Neural cell (in vitro differentiated cells): ENCODE results near the gene KRT74. TPM values are rescaled to one million over a fixed set of nuclear protein-coding genes. Genes with fewer than 3 reads are reported as not detected.

Source experiments
- H2AFZ ChIP-seq: fragments of 200-600, 300-800 bp; sonication (generic), shearing (Covaris generic); 2 replicates; pipeline ENCODE4 v1.6.0; 2014; ENCODE audit warnings: low read depth, mild to moderate bottlenecking, antibody characterized with exemption, low read length, moderate library complexity
- H3F3A ChIP-seq: fragments of 200-600 bp; shearing (Covaris generic); 2 replicates; pipeline ENCODE4 v1.6.1; 2016; ENCODE audit warnings: mild to moderate bottlenecking, moderate library complexity, mixed read lengths, antibody characterized with exemption, low read length; ENCODE audit not compliant: insufficient read depth, poor library complexity, severe bottlenecking
- H3K27ac ChIP-seq: fragments of 200-600, 300-800 bp; sonication (generic), shearing (Covaris generic); 2 replicates; pipeline ENCODE4 v1.5.1; 2014; ENCODE audit warnings: mild to moderate bottlenecking, low read length, moderate library complexity
- H3K27me3 ChIP-seq: fragments of 300-800, 200-600 bp; sonication (generic), shearing (Covaris generic); 2 replicates; pipeline ENCODE4 v1.6.0; 2014; ENCODE audit warnings: mild to moderate bottlenecking, low read depth, low read length, moderate library complexity; ENCODE audit not compliant: insufficient read depth
- H3K36me3 ChIP-seq: fragments of 300-800, 200-600 bp; sonication (generic), shearing (Covaris generic); 2 replicates; pipeline ENCODE4 v1.5.1; 2014; ENCODE audit warnings: mild to moderate bottlenecking, antibody characterized with exemption, low read length, moderate library complexity; ENCODE audit not compliant: insufficient read depth
- H3K4me2 ChIP-seq: fragments of 300-800, 200-600 bp; sonication (generic), shearing (Covaris generic); 2 replicates; pipeline ENCODE4 v1.6.0; 2014; ENCODE audit warnings: mild to moderate bottlenecking, low read length
- H3K4me3 ChIP-seq: fragments of 300-800, 200-600 bp; sonication (generic), shearing (Covaris generic); 2 replicates; pipeline ENCODE4 v1.5.1; 2014; ENCODE audit warnings: mild to moderate bottlenecking, low read length, moderate library complexity
- H3K79me2 ChIP-seq: fragments of 200-600 bp; shearing (Covaris generic); replicated peaks from 2 replicates; pipeline ENCODE4 v1.6.0; 2014; ENCODE audit warnings: mild to moderate bottlenecking, low read length, moderate library complexity; ENCODE audit not compliant: insufficient read depth
- H3K9ac ChIP-seq: fragments of 300-800, 200-600 bp; sonication (generic), shearing (Covaris generic); 2 replicates; pipeline ENCODE4 v1.6.1; 2016; ENCODE audit warnings: mild to moderate bottlenecking, low read length, mixed read lengths
- H3K9me2 ChIP-seq: fragments of 200-600 bp; shearing (Covaris generic); 2 replicates; pipeline ENCODE4 v1.6.1; 2016; ENCODE audit warnings: mild to moderate bottlenecking, low read length, mixed read lengths; ENCODE audit not compliant: insufficient read depth
- H3K9me3 ChIP-seq: fragments of 200-600, 300-800 bp; sonication (generic), shearing (Covaris generic); 2 replicates; pipeline ENCODE4 v1.6.1; 2016; ENCODE audit warnings: mild to moderate bottlenecking, mixed run types, low read length, moderate library complexity, mixed read lengths
- H4K20me1 ChIP-seq: fragments of 200-600 bp; shearing (Covaris generic); 2 replicates; pipeline ENCODE4 v1.6.1; 2016; ENCODE audit warnings: mild to moderate bottlenecking, mixed run types; ENCODE audit not compliant: insufficient read depth
- CTCF ChIP-seq: fragments of 450-650 bp; IDR thresholded peaks from 2 replicates; pipeline ENCODE4 v1.5.1; 2014; ENCODE audit warnings: antibody characterized with exemption, mild to moderate bottlenecking, moderate library complexity; ENCODE audit not compliant: poor library complexity, severe bottlenecking
- EP300 ChIP-seq: fragments of 450-650 bp; conservative IDR thresholded peaks from 2 replicates; pipeline ENCODE4 v1.6.1; 2014; ENCODE audit warnings: antibody characterized with exemption, mild to moderate bottlenecking, moderate library complexity; ENCODE audit not compliant: poor library complexity, severe bottlenecking
- EZH2 ChIP-seq: fragments of 200-600, 300-800 bp; shearing (Covaris generic), sonication (generic); IDR thresholded peaks from 2 replicates; pipeline ENCODE4 v1.6.1; 2014; ENCODE audit warnings: antibody characterized with exemption, low read length, borderline replicate concordance, mild to moderate bottlenecking; ENCODE audit not compliant: insufficient read depth, poor library complexity, severe bottlenecking
- MXI1 ChIP-seq: fragments of 450-650 bp; conservative IDR thresholded peaks from 2 replicates; pipeline ENCODE4 v1.6.1; 2014; ENCODE audit warnings: antibody characterized with exemption, mild to moderate bottlenecking; ENCODE audit not compliant: poor library complexity, severe bottlenecking
- POLR2AphosphoS5 ChIP-seq: IDR thresholded peaks from 2 replicates; pipeline ENCODE4 v1.6.1; 2012
- RAD21 ChIP-seq: fragments of 450-650 bp; conservative IDR thresholded peaks from 2 replicates; pipeline ENCODE4 v1.6.1; 2014; ENCODE audit warnings: antibody characterized with exemption, mild to moderate bottlenecking, moderate library complexity
- REST ChIP-seq: IDR thresholded peaks from 2 replicates; pipeline ENCODE4 v1.6.1; 2012; ENCODE audit warnings: borderline replicate concordance
- SMC3 ChIP-seq: fragments of 450-650 bp; conservative IDR thresholded peaks from 2 replicates; pipeline ENCODE4 v1.6.1; 2014; ENCODE audit warnings: antibody characterized with exemption, mild to moderate bottlenecking, moderate library complexity; ENCODE audit not compliant: poor library complexity
- TAF1 ChIP-seq: IDR thresholded peaks from 2 replicates; pipeline ENCODE4 v1.6.1; 2012; ENCODE audit warnings: low read depth
- polyA plus RNA-seq: library from polyadenylated mRNA; depleted of rRNA; stranded (reverse); fragments of >200 nt; gene quantifications from 2 replicates; pipeline ENCODE4 v1.2.3, GENCODE V29; 2014

KRT74 gene
- polyA plus RNA-seq, 1 donor from 2014 or later = not detected

GRCh38 chr12:52542157-52542556 is 31.5 kb downstream of the KRT74 start:
- H3K4me2 ChIP-seq = no peak overlapping the region
- no peaks in the 10 kb centered on the region for H3F3A ChIP-seq
- H3K27ac ChIP-seq = no peak overlapping the region
- no peaks in the 10 kb centered on the region for H3K36me3 ChIP-seq
- H3K79me2 ChIP-seq = no peaks in the 10 kb centered on the region
- no peaks in the 10 kb centered on the region for H4K20me1 ChIP-seq
- no peaks in the 10 kb centered on the region for H3K9me3 ChIP-seq
- no peak overlapping the region for H3K9ac ChIP-seq
- H2AFZ ChIP-seq = no peak overlapping the region
- TF ChIP-seq TAF1 (no peak), MXI1 (no peak), CTCF (no peak), POLR2AphosphoS5 (no peak), SMC3 (no peak), EZH2 (no peak), RAD21 (no peak), REST (no peak), EP300 (no peak)
- H3K27me3 ChIP-seq = no peaks in the 10 kb centered on the region
- H3K4me3 ChIP-seq = no peak overlapping the region
- H3K9me2 ChIP-seq = no peaks in the 10 kb centered on the region

- Histone ChIP-seq H3K27ac (no peak overlapping the region), H3K9me3 (no peaks in the 10 kb centered on the region), H3K4me2 (no peak overlapping the region), H3K79me2 (no peaks in the 10 kb centered on the region), H3F3A (no peaks in the 10 kb centered on the region), H3K27me3 (no peaks in the 10 kb centered on the region), H2AFZ (no peak overlapping the region), H3K4me3 (no peak overlapping the region), H3K36me3 (no peaks in the 10 kb centered on the region), H3K9me2 (no peaks in the 10 kb centered on the region), H3K9ac (no peak overlapping the region), H4K20me1 (no peaks in the 10 kb centered on the region)
- no peak for TF ChIP-seq EP300
- TF ChIP-seq MXI1 = no peak
- TF ChIP-seq SMC3 = no peak
- TF ChIP-seq CTCF = no peak
- TF ChIP-seq EZH2 = no peak
- no peak for TF ChIP-seq REST
- TF ChIP-seq RAD21 = no peak
- no peak for TF ChIP-seq TAF1
- no peak for TF ChIP-seq POLR2AphosphoS5
Observed at GRCh38 chr12:52541709-52542108, 31.9 kb downstream of the KRT74 start.
